Spleen (tissue), 11 donors: Measurements from ENCODE around the gene G2E3. TPM values are rescaled to one million over a fixed set of nuclear protein-coding genes. Genes with fewer than 3 reads are reported as not detected.
"Not testable (repeated sequence)": the region's sequence is repeated elsewhere in the genome, so short reads cannot be mapped to it uniquely, and the experiment has no call there.

Source experiments
- DNase-seq: peaks from one replicate; pipeline ENCODE4 v3.0.0-alpha.2; 2020
- H3K27ac ChIP-seq, 8 donors: fragments of 200-600 bp; sonication (generic) in 7 of 8; 1 replicate in 4 of 8; 2 replicates in 4 of 8; pipeline versions ENCODE4 v1.5.0 to v1.8.0; 2016 to 2021; ENCODE audit warnings: inconsistent platforms in 4 of 8, mild to moderate bottlenecking in 4 of 8, moderate library complexity in 1 of 8
- H3K27me3 ChIP-seq, 7 donors: fragments of 200-600 bp; sonication (generic) in 6 of 7; replicated peaks in 1 of 7; 1 replicate in 4 of 7; 2 replicates in 3 of 7; pipeline versions ENCODE4 v1.5.0 to v1.8.0; 2016 to 2021; ENCODE audit warnings: inconsistent platforms in 3 of 7, mild to moderate bottlenecking in 1 of 7
- H3K36me3 ChIP-seq, 6 donors: fragments of 200-600 bp; sonication (generic) in 5 of 6; 1 replicate in 4 of 6; 2 replicates in 2 of 6; pipeline versions ENCODE4 v1.5.0 to v1.8.0; 2016 to 2021; ENCODE audit warnings: inconsistent platforms in 2 of 6
- H3K4me1 ChIP-seq, 6 donors: fragments of 200-600 bp; sonication (generic) in 5 of 6; 1 replicate in 3 of 6; 2 replicates in 3 of 6; pipeline versions ENCODE4 v1.5.0 to v1.8.0; 2016 to 2021; ENCODE audit warnings: inconsistent platforms in 3 of 6
- H3K4me3 ChIP-seq, 8 donors: fragments of 200-600 bp; sonication (generic) in 7 of 8; 1 replicate in 4 of 8; 2 replicates in 4 of 8; pipeline versions ENCODE4 v1.5.0 to v1.8.0; 2016 to 2021; ENCODE audit warnings: inconsistent platforms in 4 of 8, mild to moderate bottlenecking in 4 of 8, moderate library complexity in 2 of 8
- H3K9me3 ChIP-seq, 8 donors: fragments of 200-600 bp; sonication (generic) in 7 of 8; 1 replicate in 4 of 8; 2 replicates in 4 of 8; pipeline versions ENCODE4 v1.5.0 to v1.8.0; 2016 to 2021; ENCODE audit warnings: inconsistent platforms in 4 of 8
- CTCF ChIP-seq, 11 experiments: fragments of 200-600 bp in 7 of 11; fragments of 450-650 bp in 4 of 11; sonication (generic) in 4 of 11; IDR thresholded peaks in 8 of 11; conservative IDR thresholded peaks in 3 of 11; 1 replicate in 7 of 11; 2 replicates in 4 of 11; pipeline versions ENCODE4 v1.4.0 to v1.8.0; 2016 to 2021; ENCODE audit warnings: antibody characterized with exemption in 11 of 11, inconsistent platforms in 4 of 11, mild to moderate bottlenecking in 1 of 11
- POLR2A ChIP-seq, 3 donors: fragments of 450-650 bp; IDR thresholded peaks; one replicate each; pipeline ENCODE4 v1.5.1; 2017; ENCODE audit warnings: antibody characterized with exemption in 3 of 3, mild to moderate bottlenecking in 1 of 3
- POLR2AphosphoS5 ChIP-seq, 3 donors: sonication (generic); formaldehyde crosslinking; IDR thresholded peaks; one replicate each; pipeline ENCODE4 v1.5.1; 2017; ENCODE audit warnings: antibody characterized with exemption in 3 of 3
- WGBS, 5 donors: extraction: QIAGEN DNeasy Blood & Tissue Kit in 3 of 5; methylation state at CpG; one replicate each; pipeline versions ENCODE4 v1.1.5 to v1.1.7; 2013 to 2018; 5-methylcytosine and 5-hydroxymethylcytosine counted together
- intact Hi-C: fragments of 100-400 bp; cut with DNase I; formaldehyde crosslinking; loops from one replicate; pipeline ENCODE4 v1.15.0; 2023; ENCODE audit warnings: low total_unique reads
- polyA plus RNA-seq, 3 donors: library from polyadenylated mRNA; stranded (reverse); fragments of 200-250 nt; gene quantifications; one replicate each; pipeline ENCODE4 v1.2.1, GENCODE V29; 2013
- total RNA-seq, 7 donors: library from RNA; depleted of rRNA in 3 of 7; stranded (reverse); fragments of >200 nt in 3 of 7; fragmentation: NEBNext Ultra II Directional in 4 of 7; extraction: Animal tissue kit (Norgen Biotek cat#: 25700) in 4 of 7; gene quantifications; one replicate each; pipeline versions ENCODE4 v1.1.0 to v1.2.1, GENCODE V29; 2016 to 2021
- donor health status: healthy with polysubstance abuse.
- donor health status: DM: no; HTN: no; CAD: no; lungs with moderate emphysema.
- donor health status: DM: no; HTN: no; CAD: no.
- donor health status: Bipolar disorder and iron deficiency.
- donor health status: healthy.
- donor health status: DM: no; HTN: no; CAD: no.
- donor health status: DM: yes; HTN: yes; CAD: no.

Gene G2E3
- total and polyA plus RNA-seq, 10 donors, result 4.6 to 25.4 (median 19.1) TPM

GRCh38 chr14:30533126-30533525 lies 25.8 kb upstream of the G2E3 start:
- intact Hi-C loops, result no loop called here
- no peak for DNase-seq
- no peaks in the 10 kb centered on the region for H3K36me3 ChIP-seq
- 91 to 100% (median 94%) methylated on average over 1 of the region's 1 CpG for WGBS, 5 donors
- peaks cover 0 to 10% (median 0%) of the 10 kb centered on the region in 7 donors for H3K27me3 ChIP-seq
- no peak overlapping the region for H3K4me3 ChIP-seq
- H3K9me3 ChIP-seq, result no peaks in the 10 kb centered on the region
- no peak for TF ChIP-seq POLR2A (IDR thresholded peaks at IDR 0.05)
- no peak for TF ChIP-seq CTCF (IDR thresholded peaks at IDR 0.05 in 8 of 11, conservative IDR thresholded peaks at IDR 0.05 in 3 of 11)
- no peak for TF ChIP-seq POLR2AphosphoS5 (IDR thresholded peaks at IDR 0.05)
- no peaks in the 10 kb centered on the region for H3K4me1 ChIP-seq
- H3K27ac ChIP-seq, result no peak overlapping the region

GRCh38 chr14:30541318-30541717 lies 17.6 kb upstream of the G2E3 start:
- peaks cover 0 to 10% (median 0%) of the 10 kb centered on the region in 7 donors for H3K27me3 ChIP-seq
- no peak for TF ChIP-seq CTCF (IDR thresholded peaks at IDR 0.05 in 8 of 11, conservative IDR thresholded peaks at IDR 0.05 in 3 of 11)
- no peak overlapping the region for H3K27ac ChIP-seq
- no peaks in the 10 kb centered on the region for H3K9me3 ChIP-seq
- intact Hi-C loops, result no loop called here
- no peaks in the 10 kb centered on the region for H3K36me3 ChIP-seq
- 88 to 100% (median 93%) methylated on average over 1 of the region's 1 CpG for WGBS, 5 donors
- H3K4me1 ChIP-seq, result no peaks in the 10 kb centered on the region
- DNase-seq, result no peak
- no peak overlapping the region for H3K4me3 ChIP-seq

GRCh38 chr14:30546735-30547134 lies 12.2 kb upstream of the G2E3 start:
- H3K4me1 ChIP-seq, H3K36me3 ChIP-seq, H3K4me3 ChIP-seq, intact Hi-C loops, DNase-seq, H3K27ac ChIP-seq, H3K9me3 ChIP-seq: not testable (repeated sequence)
- 82 to 98% (median 92%) methylated on average over 4 of the region's 4 CpGs for WGBS, 5 donors
- peaks cover 0 to 20% (median 0%) of the 10 kb centered on the region in 7 donors for H3K27me3 ChIP-seq

- H3K36me3 ChIP-seq, result no peaks in the 10 kb centered on the region
- 89 to 97% (median 96%) methylated on average over 23 to 40 of the region's 40 CpGs for WGBS, 5 donors
- no peak for DNase-seq
- H3K9me3 ChIP-seq, result peaks cover 0 to 9% (median 0%) of the 10 kb centered on the region in 8 donors
- H3K27me3 ChIP-seq, result peaks cover 0 to 20% (median 0%) of the 10 kb centered on the region in 7 donors
- H3K4me3 ChIP-seq, result no peak overlapping the region
- no peaks in the 10 kb centered on the region for H3K4me1 ChIP-seq
- intact Hi-C loops, result no loop called here
- TF ChIP-seq CTCF (IDR thresholded peaks at IDR 0.05 in 8 of 11, conservative IDR thresholded peaks at IDR 0.05 in 3 of 11), result no peak
- TF ChIP-seq POLR2AphosphoS5 (IDR thresholded peaks at IDR 0.05), result no peak
- TF ChIP-seq POLR2A (IDR thresholded peaks at IDR 0.05), result no peak
- no peak overlapping the region for H3K27ac ChIP-seq
Measured at GRCh38 chr14:30547388-30548048, 11.4 kb upstream of the G2E3 start.

GRCh38 chr14:30550335-30550734 lies 8.6 kb upstream of the G2E3 start:
- H3K4me3 ChIP-seq, result no peak overlapping the region
- no peaks in the 10 kb centered on the region for H3K36me3 ChIP-seq
- no peak for DNase-seq
- H3K27ac ChIP-seq, result no peak overlapping the region
- H3K4me1 ChIP-seq, result no peaks in the 10 kb centered on the region
- H3K9me3 ChIP-seq, result peaks cover 0 to 9% (median 0%) of the 10 kb centered on the region in 8 donors
- TF ChIP-seq POLR2A (IDR thresholded peaks at IDR 0.05), result no peak
- TF ChIP-seq POLR2AphosphoS5 (IDR thresholded peaks at IDR 0.05), result no peak
- TF ChIP-seq CTCF (IDR thresholded peaks at IDR 0.05 in 8 of 11, conservative IDR thresholded peaks at IDR 0.05 in 3 of 11), result no peak
- intact Hi-C loops, result no loop called here
- H3K27me3 ChIP-seq, result peaks cover 0 to 20% (median 0%) of the 10 kb centered on the region in 7 donors
